ENCODE results near the gene BACE2.

DNA sequence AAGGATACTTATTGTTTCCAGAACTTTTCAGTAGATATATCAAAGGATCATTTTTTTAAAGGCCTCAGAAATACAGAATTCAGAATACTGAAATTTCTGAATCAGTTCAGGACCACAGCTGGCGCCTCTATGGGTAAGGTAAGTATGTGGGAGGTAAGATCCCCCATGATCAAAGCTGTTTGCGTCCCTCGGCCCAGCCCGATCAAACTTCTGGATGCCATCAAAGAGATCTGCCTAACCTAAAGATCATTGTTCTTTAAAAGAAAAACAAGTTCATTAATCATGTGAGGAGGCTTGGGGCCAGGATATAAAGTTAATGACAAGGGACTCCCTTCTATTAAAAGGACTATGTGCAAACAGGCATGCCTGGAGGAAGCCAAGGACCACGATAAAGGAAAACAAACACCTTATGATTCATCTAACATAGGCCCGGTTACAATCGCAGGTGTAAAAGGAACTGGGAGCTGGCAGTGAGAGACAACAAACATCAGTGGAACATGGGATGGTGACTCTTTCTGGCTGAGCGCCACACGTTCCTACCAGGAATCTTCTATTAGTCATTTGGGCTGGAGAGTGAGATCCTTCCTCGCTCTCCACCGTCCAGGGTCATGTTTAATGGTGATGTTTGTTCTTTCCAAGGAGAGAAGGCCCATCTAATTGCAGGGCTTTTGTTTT lies 2.8 kb upstream of the BACE2 start:
- TF ChIP-seq, protein P1, sequence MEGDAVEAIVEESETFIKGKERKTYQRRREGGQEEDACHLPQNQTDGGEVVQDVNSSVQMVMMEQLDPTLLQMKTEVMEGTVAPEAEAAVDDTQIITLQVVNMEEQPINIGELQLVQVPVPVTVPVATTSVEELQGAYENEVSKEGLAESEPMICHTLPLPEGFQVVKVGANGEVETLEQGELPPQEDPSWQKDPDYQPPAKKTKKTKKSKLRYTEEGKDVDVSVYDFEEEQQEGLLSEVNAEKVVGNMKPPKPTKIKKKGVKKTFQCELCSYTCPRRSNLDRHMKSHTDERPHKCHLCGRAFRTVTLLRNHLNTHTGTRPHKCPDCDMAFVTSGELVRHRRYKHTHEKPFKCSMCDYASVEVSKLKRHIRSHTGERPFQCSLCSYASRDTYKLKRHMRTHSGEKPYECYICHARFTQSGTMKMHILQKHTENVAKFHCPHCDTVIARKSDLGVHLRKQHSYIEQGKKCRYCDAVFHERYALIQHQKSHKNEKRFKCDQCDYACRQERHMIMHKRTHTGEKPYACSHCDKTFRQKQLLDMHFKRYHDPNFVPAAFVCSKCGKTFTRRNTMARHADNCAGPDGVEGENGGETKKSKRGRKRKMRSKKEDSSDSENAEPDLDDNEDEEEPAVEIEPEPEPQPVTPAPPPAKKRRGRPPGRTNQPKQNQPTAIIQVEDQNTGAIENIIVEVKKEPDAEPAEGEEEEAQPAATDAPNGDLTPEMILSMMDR (IDR thresholded peaks at IDR 0.05; ENCODE audit: insufficient read depth, low read depth, low read length): no peak
- no peak for TF ChIP-seq EZH2 (IDR thresholded peaks at IDR 0.05; ENCODE audit: insufficient read depth, low read length)
